ENCODE measurements around the gene OSBP2.
A peak's percentile ranks its signal among the peaks of the same experiment; 100 is the strongest.

The OSBP2 gene

GRCh38 chr22:30665786-30666185, 28.9 kb upstream of the OSBP2 start:
- no peak overlapping the region for H3K4me3 ChIP-seq (ENCODE audit: low read depth, low read length)

GRCh38 chr22:30667107-30667493, 27.6 kb upstream of the OSBP2 start:
- DNase-seq (ENCODE audit: low read depth), result no peak
- peak overlapping the region; percentile 66 for H3K4me3 ChIP-seq (ENCODE audit: low read depth, low read length)
- TF ChIP-seq CTCF (IDR thresholded peaks at IDR 0.05; ENCODE audit: insufficient read depth, low read depth, low read length, missing control alignments), result no peak

More at GRCh38 chr22:30665786-30666185, 28.9 kb upstream of the OSBP2 start:
- no peak for DNase-seq (ENCODE audit: low read depth)
- TF ChIP-seq CTCF (IDR thresholded peaks at IDR 0.05; ENCODE audit: insufficient read depth, low read depth, low read length, missing control alignments), result no peak

- peak; percentile 93 for DNase-seq (ENCODE audit: low read depth)
- peak within 1 kb of the TSS; percentile 66 for H3K4me3 ChIP-seq (ENCODE audit: low read depth, low read length)
- peak; percentile 34 for TF ChIP-seq CTCF (IDR thresholded peaks at IDR 0.05; ENCODE audit: insufficient read depth, low read depth, low read length, missing control alignments)
Measured at GRCh38 chr22:30667494-30668385, 26.9 kb upstream of the OSBP2 start, which contains the start of gene DUSP18. Gene DUSP18, minus strand, starts transcription at chr22:30667875. Its CDS starts 3,872 bp downstream, at chr22:30664003.

GRCh38 chr22:30668386-30668710, 26.3 kb upstream of the OSBP2 start:
- no peak for DNase-seq (ENCODE audit: low read depth)
- H3K4me3 ChIP-seq (ENCODE audit: low read depth, low read length), result peak overlapping the region; percentile 66

GRCh38 chr22:30671071-30671470, 23.6 kb upstream of the OSBP2 start:
- no peak for TF ChIP-seq CTCF (IDR thresholded peaks at IDR 0.05; ENCODE audit: insufficient read depth, low read depth, low read length, missing control alignments)
- no peak overlapping the region for H3K4me3 ChIP-seq (ENCODE audit: low read depth, low read length)
- no peak for DNase-seq (ENCODE audit: low read depth)

More at GRCh38 chr22:30668386-30668710, 26.3 kb upstream of the OSBP2 start:
- no peak for TF ChIP-seq CTCF (IDR thresholded peaks at IDR 0.05; ENCODE audit: insufficient read depth, low read depth, low read length, missing control alignments)

GRCh38 chr22:30673136-30673535, 21.5 kb upstream of the OSBP2 start:
- DNase-seq (ENCODE audit: low read depth), result no peak
- TF ChIP-seq CTCF (IDR thresholded peaks at IDR 0.05; ENCODE audit: insufficient read depth, low read depth, low read length, missing control alignments), result no peak
- no peak overlapping the region for H3K4me3 ChIP-seq (ENCODE audit: low read depth, low read length)
